Breast epithelium (tissue), 3 donors: ENCODE results near the gene IST1.

Experiments
- CTCF ChIP-seq, 3 donors: fragments of 450-650 bp; IDR thresholded peaks; one replicate each; pipeline ENCODE4 v1.5.1; 2016 to 2017; ENCODE audit warnings: antibody characterized with exemption in 3 of 3, mild to moderate bottlenecking in 3 of 3, moderate library complexity in 3 of 3
- POLR2AphosphoS5 ChIP-seq, 3 donors: sonication (generic); formaldehyde crosslinking; IDR thresholded peaks; one replicate each; pipeline ENCODE4 v1.6.1; 2017; ENCODE audit warnings: antibody characterized with exemption in 3 of 3

GRCh38 chr16:71912534-71913275 is 17.4 kb downstream of the IST1 start:
- TF ChIP-seq POLR2AphosphoS5 (IDR thresholded peaks at IDR 0.05) = no peak
- no peak for TF ChIP-seq CTCF (IDR thresholded peaks at IDR 0.05)
